COLO668 (cell line): ENCODE results near the gene VIPR2.
"Not testable (repeated sequence)": the region's sequence is repeated elsewhere in the genome, so short reads cannot be mapped to it uniquely, and the experiment has no call there.

ENCODE experiments used
- DNase-seq: peaks from one replicate; lab custom pipeline; 2025; ENCODE audit not compliant: unreplicated experiment; lab: John Stamatoyannopoulos, UW

Gene VIPR2

DNA sequence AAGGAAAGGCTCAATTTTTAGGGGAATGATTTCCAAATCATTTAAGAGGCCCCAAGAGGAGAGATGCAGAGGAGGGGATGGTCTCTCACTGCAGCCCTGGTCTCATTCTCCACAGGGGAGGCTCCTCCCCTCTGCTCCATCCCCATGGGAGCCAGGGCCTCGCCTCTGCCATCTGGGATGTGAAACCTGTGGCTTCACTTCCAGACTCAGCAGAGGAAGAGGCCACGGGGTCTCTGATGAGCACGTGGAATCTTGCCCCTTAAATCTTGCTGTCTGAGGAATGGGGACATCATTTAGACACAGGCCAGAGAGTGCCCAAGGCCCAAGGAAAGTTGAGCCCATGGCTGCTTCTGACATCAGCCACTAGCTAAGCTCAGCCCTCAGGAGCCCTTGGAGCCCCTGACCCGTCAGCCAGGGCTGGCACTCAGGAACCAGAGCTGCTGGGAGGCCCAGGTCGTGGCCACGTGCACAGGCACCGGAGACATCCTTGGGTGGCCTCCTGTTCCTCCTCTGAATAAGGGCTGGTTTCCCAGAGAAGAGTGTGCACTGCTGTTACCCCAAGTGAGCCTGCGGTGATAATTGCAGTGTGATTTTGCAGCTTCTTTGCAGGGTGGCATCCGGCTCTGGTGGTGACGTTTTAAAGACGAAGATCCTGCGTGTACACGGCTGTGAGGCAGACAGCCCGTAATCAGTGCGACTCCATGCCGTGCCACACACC lies 50.5 kb downstream of the VIPR2 start:
- DNase-seq: no peak

DNA sequence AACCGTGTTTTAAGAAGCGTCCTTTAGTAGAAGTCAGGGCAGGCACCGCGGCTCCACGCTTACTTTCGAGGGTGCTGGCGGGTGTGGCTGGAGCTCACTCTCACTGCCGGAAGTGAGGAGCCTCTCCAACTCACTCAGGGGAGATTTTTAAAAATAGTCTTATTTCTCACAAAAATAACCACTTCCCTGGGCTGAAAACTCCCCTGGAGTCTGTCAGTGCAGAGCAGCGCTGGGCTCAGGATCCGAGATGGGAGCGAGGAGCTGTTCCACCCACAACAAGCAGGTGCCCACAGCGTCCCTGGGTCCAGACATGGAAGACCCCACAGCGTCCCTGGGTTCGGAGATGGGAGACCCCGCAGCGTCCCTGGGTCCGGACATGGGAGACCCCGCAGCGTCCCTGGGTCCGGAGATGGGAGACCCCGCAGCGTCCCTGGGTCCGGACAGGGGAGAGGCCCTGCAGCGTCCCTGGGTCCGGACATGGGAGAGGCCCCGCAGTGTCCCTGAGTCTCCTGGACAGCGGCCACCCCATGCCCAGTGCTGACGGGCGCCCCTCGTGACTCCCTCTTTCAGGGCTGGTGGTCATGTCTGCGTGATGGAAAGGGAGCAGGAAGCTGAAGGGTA lies 51.2 kb downstream of the VIPR2 start:
- no peak for DNase-seq

DNA sequence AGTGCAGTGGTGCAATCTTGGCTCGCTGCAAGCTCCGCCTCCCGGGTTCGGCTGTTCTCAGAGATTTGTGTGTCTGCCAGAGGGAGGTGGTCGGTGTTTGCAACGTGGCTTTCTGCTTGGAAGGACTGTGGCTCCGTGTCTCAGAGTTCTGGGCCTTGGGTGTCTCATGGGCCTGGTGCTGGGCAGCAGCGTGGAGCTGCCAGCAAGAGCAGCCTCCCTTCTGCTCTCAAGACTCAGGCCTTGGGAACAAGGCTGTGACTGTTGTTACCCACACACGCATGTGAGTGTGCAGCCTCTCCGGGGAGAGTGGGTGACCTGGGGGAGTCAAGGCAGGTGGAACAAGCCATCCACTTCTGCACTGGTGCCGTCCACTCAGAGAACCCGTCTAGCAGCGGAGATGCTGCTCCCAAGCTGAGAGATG lies 52.0 kb downstream of the VIPR2 start:
- no peak for DNase-seq

DNA sequence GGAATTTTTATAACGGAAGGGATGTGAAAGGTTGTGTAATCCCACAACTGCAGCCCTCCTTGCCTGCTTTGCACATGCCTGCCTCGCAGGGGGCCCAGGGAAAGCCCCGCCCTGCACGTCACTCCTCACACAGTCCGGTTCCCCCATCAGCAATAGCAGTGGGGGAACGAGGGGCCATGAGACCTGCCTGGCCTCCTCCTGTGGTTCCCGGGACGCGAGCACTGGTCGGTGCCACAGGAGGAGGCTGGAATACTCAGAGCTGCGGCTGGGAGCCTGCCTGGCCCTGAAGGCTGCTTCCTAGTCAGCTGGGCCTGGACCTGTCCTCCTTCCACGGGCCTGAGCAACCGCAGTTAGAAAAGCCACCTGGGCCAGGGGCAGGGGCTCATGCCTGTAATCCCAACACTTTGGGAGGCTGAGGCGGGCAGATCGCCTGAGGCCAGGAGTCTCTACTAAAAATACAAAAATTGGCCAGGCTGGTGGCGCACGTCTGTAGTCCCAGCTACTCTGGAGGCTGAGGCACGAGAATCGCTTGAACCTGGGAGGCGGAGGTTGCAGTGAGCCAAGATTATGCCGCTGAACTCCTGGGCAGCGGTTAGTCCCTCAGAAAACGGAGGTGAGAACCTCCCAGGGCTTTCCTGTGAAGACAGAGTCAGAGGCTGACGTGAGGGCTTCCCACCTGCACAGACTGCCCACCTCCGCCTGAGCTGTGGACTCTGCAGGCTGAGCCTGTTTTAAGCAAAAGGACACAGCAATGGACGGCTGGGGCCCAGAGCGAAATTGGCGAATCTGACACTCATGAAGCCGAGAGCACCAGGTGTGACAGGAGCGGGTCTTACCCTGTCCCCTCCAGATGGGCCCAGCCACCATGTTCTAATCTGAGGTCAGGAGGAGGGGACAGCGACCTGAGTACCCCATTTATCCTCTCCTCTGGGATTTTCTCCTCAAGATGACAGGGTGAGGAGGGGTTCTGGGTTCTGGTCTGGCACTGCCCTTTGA lies 52.9 kb downstream of the VIPR2 start:
- DNase-seq: no peak

DNA sequence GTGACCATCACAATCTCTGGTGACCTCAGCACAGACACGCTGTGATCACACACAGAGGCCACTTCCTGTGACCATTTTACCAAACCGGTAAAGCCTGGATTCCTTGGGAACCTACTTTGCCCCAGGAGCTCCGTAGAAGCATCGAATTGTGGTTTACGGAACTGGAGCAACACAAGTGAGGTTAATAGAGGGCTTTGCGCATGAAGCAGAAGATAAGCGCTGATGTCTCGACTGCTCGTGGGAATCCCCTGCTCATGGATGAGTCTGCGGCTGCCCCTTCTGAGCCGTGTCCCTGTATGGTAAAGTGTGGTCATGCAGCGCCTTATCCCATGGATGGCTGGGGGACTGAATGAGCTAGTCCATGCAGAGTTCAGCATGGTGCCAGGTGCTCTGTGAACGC lies 53.6 kb downstream of the VIPR2 start:
- no peak for DNase-seq

DNA sequence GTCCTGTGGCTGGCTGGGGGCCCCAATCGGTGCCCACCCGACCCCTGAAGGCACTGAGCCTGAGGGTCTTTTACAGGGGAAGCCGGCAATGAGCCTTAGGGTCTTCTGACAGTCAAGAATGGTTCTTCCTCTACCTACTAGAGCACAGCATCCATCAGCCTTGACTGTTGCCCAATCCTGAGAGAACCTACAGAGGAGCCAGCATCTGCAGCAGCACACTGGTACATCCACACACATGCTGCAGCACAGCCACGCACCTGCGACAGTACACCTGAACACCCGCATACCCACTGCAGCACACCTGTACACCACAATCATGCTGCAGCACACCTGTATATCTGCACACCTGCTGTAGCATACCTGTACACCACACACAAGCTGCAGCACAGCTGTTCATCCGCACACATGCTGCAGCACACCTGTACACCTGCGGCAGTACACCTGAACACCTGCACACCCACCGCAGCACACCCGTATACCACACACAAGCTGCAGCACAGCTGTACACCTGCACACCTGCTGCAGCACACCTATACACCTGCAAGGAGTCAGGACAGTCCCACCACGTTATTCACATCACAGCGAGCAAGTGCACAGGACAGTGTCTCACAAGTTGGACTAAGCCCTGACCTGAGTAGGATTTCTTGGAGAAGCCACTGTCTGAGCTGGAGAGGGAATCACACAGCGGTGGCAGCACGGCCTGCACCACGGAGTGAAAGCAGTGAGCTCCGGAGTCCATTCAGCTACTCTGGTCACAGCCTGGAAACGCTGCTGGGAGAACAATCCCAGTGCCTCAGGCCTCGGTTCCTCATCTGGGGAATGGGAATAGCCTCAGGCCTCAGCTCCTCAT lies 56.4 kb downstream of the VIPR2 start:
- DNase-seq: peak; percentile 34

DNA sequence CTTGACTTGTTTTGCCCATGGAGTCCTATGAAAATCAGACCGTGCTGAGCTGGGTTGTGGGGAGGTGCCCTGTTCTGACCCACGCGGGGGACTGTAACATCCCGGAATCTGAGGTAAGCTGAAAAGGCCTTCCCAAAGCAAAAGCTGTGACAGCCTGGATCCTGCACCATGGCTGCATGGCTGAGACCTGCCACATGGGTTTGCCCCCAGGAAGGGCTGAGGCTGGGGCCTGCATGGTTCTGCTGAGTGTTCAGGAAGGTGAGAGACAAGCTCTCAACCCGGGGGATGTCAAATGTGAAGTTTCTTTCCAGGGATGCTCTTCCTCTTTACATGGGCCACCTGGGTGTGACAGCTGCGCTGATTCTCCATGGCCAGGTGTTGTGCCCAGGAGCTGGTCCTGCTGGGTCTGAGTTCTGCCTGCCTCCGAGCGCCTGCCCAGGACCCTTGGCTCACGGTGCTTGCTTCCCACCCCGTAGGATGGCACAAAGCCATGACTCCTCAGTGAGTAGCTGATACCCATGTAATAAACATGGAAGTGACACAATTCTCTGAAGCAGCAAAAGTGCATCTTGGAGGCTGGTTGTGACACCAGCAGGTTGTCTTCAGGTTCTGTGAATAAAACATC lies 58.3 kb downstream of the VIPR2 start:
- DNase-seq: no peak

DNA sequence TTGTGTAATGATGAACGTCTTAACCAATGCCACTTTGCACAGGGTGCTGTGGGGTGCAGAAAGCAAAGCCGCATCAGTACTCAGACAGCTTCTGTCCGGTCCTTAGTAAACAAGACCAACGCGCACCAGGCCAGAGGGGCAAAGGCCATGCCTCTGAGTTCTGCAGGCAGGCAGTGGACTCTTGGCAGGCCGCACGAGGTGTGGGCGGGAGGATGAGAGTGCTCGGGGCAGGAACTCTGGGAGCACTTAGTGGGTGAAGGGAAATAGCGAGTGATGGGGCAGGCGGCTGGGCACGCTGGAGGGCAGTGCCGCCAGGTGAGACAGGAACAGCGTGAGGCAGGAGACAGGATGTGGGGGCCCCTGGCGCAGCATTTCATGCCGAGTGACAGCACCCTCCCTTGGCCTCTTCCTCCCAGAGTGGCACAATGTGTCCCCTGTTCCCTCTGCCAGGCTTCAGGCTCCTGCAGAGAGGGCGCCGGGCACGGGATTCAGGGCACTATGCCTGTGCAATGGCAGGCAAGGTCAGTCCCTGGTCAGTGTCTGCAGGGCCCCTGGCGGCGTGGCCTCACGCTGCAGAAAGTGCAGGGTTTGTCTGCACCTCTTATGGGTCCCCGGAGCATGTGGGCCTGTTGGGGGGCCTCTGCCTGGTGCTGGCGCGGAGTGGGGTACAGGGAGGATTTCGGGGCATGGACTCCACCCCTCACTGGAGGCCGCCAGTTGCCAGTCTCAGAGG lies 60.4 kb downstream of the VIPR2 start:
- DNase-seq: no peak

DNA sequence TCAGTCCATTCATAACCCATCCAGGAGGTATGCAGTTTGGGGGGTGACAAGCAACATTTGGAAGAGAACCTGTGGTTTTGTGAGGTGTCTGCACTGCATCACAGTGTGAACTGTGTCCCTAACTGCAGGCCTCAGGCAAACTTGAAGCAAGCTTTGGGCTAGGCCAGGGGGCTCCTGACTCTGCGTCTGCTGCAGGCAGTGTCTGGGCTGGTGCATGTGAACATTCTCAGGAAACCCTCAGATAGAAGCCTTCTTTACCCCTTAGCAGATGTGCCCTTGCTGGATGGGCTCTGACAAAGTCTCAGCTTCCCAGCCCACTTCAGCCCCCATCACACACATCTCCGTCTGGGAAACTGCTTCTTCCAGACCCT lies 61.0 kb downstream of the VIPR2 start:
- DNase-seq: no peak

DNA sequence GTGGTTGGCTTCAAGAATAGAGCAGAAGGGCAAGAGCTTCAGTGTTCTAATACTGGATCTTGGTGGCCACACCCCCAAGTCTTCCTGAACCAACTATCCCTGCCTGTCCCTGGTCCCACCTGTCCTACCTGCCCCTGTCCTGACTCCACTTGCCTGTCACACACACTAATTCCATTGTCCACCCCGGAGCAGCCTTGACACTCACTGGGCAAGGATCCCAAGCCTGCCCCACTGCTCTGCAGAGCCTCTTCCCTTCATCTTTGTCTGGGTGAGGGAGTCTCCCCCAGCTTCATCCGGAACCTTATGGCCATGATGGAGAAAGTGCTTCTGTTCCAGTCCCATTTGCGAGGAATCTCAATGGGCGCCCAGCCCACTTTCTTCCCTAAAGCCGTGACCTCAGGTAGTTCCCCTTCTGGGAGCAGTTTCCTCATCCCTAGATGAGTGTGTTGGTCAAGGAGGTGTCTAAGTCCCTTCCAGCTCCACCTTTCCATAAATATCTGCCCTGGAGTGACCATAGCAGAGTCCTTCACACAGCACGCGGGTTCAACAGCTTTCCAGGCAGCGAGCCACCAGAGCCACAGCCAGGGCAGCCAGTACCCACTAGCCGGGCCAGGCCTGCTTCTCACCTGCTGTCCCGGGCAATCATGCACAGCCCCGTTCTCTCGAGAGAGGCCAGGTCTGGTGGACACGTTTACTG lies 61.5 kb downstream of the VIPR2 start:
- no peak for DNase-seq

DNA sequence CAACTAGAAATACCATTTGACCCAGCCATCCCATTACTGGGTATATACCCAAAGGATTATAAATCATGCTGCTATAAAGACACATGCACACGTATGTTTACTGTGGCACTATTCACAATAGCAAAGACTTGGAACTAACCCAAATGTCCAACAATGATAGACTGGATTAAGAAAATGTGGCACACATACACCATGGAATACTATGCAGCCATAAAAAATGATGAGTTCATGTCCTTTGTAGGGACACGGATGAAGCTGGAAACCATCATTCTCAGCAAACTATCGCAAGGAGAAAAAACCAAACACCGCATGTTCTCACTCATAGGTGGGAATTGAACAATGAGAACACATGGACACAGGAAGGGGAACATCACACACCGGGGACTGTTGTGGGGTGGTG lies 62.6 kb downstream of the VIPR2 start:
- not testable (repeated sequence) for DNase-seq

DNA sequence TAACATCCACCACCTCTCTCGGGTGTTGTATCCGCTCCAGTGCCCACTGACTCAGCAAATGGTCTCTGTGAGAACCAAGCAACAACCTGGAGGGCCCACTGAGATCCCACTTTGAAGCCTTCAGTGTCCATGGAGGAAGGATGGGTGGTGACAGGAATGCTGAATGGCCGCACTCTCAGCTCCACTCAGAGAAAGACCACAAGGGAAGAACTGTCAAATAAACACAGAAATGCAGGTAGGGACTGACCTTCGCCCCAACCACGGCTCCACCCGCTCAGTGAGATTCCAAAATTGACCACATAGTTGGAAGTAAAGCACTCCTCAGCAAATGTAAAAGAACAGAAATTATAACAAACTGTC lies 65.8 kb downstream of the VIPR2 start:
- DNase-seq: no peak

DNA sequence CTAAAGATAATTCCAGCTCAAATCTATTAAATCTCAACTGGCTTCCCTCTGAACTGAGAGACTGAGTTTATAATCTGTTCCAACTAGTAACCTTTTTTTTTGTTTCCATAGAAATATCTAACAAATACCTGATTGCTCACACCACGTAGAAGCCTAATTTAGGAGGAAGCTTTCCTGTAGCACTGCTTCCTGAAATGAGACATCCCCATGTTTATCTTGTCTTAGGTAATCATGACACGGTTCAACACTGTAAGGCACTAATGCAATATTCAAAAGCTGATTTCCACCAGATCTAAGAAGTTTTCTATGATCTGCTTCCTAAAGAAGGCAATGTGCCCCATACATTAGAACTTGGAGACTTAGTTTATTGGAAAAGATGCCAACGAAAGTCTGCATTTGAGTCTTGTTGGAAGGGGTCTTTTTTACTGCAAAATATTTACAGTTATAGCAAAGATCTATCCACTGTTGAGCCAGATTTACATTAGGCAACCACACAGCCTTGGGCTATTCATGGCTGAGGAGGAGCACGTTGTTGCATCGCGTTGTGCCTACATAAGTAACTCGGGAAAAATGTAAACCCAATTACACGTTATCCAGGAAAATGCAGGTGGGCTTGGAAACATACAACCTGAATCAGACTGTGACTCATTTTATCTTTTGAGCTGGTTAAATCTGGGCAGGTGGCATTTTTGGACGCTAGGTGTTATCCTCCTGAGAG lies 66.3 kb downstream of the VIPR2 start:
- no peak for DNase-seq

DNA sequence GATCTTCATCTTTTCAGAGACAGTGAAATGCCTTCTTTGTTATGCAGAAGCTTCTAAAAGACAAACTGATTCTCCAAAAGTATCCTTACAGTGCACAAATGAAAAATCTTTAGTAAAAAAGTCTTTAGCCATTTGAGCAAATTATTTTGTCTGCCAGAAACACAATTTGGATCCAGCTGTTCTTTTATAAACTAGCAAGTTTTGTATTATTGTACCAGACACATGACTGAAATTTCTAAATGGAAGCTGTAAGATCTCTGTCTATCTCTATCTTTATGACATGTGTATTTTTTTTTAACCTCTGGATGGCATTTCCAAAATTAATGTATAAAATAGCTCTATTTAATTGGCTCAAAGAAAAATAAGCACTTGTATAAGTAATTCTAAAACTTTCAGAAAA lies 68.3 kb downstream of the VIPR2 start:
- no peak for DNase-seq

DNA sequence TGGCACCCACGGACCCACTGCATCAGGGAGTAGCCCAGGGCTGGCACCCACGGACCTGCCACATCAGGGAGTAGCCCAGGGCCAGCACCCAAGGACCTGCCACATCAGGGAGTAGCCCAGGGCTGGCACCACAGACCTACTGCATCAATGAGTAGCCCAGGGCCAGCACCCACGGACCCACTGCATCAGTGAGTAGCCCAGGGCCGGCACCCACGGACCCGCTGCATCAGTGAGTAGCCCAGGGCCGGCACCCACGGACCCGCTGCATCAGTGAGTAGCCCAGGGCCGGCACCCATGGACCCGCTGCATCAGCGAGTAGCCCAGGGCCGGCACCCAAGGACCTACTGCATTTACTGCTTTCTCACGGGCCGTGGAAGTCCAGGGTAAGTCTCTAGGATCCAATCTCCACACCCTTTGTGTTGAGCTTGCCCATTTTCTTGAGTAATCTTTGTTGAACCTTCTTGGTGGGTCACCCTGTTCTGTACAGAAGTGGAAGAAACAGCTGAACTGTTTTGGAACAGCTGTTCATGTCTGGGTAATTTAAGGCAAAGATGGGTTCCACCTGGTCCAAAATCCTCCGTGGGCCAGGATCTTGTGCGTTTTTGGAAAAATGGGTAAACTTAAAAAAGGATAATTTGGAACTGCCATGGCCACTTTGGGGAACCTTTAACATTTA lies 69.0 kb downstream of the VIPR2 start:
- DNase-seq: no peak

DNA sequence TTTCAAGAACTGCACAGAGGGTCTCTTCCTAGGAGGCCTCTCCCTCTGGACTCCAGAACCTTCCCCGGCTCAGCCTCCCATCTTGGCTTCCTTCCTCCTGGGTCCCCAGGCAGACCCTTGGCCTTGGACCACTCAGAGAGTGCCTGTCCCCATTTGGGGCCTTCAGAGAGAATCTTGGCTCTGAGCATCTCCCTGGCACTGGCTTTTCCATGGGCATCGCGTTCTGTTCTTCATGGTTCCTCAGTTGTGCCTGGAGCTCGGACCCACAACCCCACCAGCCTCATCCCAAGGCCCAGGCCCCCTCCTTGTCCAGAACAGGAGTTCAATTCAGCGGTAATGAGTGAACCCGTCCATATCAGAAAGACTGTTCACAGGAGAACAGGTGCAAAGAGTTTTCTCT lies 73.4 kb downstream of the VIPR2 start:
- no peak for DNase-seq

DNA sequence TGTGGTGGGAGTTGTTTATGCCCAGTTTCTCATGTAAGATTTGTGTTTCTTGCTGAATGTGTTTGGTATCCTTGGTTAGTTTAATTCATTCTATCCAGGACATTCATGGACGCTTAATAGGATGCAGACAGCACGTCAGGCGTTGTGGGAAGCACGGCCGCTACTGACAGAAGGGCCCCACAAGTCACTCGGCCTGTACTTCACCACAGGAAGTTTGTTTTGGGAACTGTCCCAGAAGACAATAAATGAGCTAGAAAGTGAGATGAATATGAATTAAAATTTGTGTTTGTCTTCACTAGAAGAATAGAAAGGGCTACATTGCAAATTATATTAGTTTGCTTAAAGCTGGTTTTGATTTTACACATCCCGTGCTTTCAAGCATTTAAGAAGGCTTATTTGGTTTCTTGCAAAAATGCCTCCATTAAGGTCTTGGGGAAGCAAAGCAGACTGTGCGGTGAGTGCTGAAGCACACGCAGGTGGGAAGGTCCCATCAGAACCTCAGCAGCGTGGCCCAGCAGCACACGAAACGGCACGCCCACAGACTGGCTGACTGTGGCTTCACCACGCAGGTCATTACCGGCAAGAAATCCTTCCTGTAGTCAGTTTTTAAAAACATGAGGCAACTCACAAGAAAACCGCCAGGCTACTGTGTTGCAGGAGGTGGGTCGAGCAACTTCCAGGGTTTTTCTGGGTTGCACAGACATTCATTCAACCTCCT lies 74.1 kb downstream of the VIPR2 start:
- no peak for DNase-seq
